Measurements from ENCODE around the gene CPA5.
"Not testable (repeated sequence)": the region's sequence is repeated elsewhere in the genome, so short reads cannot be mapped to it uniquely, and the experiment has no call there.

Gene CPA5

GRCh38 chr7:130369110-130369711, 24.6 kb downstream of the CPA5 start:
- no peak for TF ChIP-seq CTCF (IDR thresholded peaks at IDR 0.05; ENCODE audit: low read depth, low read length)
- DNase-seq (ENCODE audit: low read depth in 2 of 2): peak; percentile 82 to 97
- H3K4me3 ChIP-seq (replicated peaks in 1 of 2; ENCODE audit: low read depth in 2 of 2, low read length in 2 of 2): no peak overlapping the region

GRCh38 chr7:130369831-130370550, 25.4 kb downstream of the CPA5 start:
- peak in 1 of 2 donors; percentile 29 for DNase-seq (ENCODE audit: low read depth in 2 of 2)
- TF ChIP-seq CTCF (IDR thresholded peaks at IDR 0.05; ENCODE audit: low read depth, low read length): no peak
- no peak overlapping the region for H3K4me3 ChIP-seq (replicated peaks in 1 of 2; ENCODE audit: low read depth in 2 of 2, low read length in 2 of 2)

GRCh38 chr7:130371046-130371445, 26.4 kb downstream of the CPA5 start:
- no peak overlapping the region for H3K4me3 ChIP-seq (replicated peaks in 1 of 2; ENCODE audit: low read depth in 2 of 2, low read length in 2 of 2)
- TF ChIP-seq CTCF (IDR thresholded peaks at IDR 0.05; ENCODE audit: low read depth, low read length): no peak
- DNase-seq (ENCODE audit: low read depth in 2 of 2): peak; percentile 72

- no peak overlapping the region for H3K4me3 ChIP-seq (replicated peaks in 1 of 2; ENCODE audit: low read depth in 2 of 2, low read length in 2 of 2)
- no peak for DNase-seq (ENCODE audit: low read depth in 2 of 2)
- TF ChIP-seq CTCF (IDR thresholded peaks at IDR 0.05; ENCODE audit: low read depth, low read length): no peak
These were observed 28.0 kb downstream of the CPA5 start for GRCh38 chr7:130372402-130373165.

GRCh38 chr7:130374507-130374906, 29.9 kb downstream of the CPA5 start:
- H3K4me3 ChIP-seq (replicated peaks in 1 of 2; ENCODE audit: low read depth in 2 of 2, low read length in 2 of 2): no peak overlapping the region
- no peak for DNase-seq (ENCODE audit: low read depth in 2 of 2)
- TF ChIP-seq CTCF (IDR thresholded peaks at IDR 0.05; ENCODE audit: low read depth, low read length): no peak

GRCh38 chr7:130376461-130376860, 31.8 kb downstream of the CPA5 start:
- H3K4me3 ChIP-seq (replicated peaks in 1 of 2; ENCODE audit: low read depth in 2 of 2, low read length in 2 of 2); DNase-seq (ENCODE audit: low read depth in 2 of 2): not testable (repeated sequence)

GRCh38 chr7:130377178-130377577, 32.6 kb downstream of the CPA5 start:
- H3K4me3 ChIP-seq (replicated peaks in 1 of 2; ENCODE audit: low read depth in 2 of 2, low read length in 2 of 2): no peak overlapping the region
- TF ChIP-seq CTCF (IDR thresholded peaks at IDR 0.05; ENCODE audit: low read depth, low read length): no peak
- no peak for DNase-seq (ENCODE audit: low read depth in 2 of 2)

Data from cardiac fibroblast (primary cell).